Measurements from ENCODE around the gene SIGLEC5.

- TF ChIP-seq CTCF (IDR thresholded peaks at IDR 0.05) (no peak), POLR2A (IDR thresholded peaks at IDR 0.05) (no peak)
These were observed 36.9 kb downstream of the SIGLEC5 start for GRCh38 chr19:51593138-51593890.
